Vagina (tissue), 2 donors: ENCODE data around the gene DCHS1. TPM values are rescaled to one million over a fixed set of nuclear protein-coding genes. Genes with fewer than 3 reads are reported as not detected.
A peak's percentile ranks its signal among the peaks of the same experiment; 100 is the strongest.

ENCODE experiments used
- DNase-seq, 2 donors: peaks; one replicate each; pipeline ENCODE4 v3.0.0-alpha.2; 2017; ENCODE audit errors: extremely low spot score in 2 of 2
- H3K27ac ChIP-seq: fragments of 200-600 bp; sonication (generic); one replicate; pipeline ENCODE4 v1.5.1; 2019
- H3K27me3 ChIP-seq: fragments of 200-600 bp; sonication (generic); one replicate; pipeline ENCODE4 v1.5.1; 2019
- H3K36me3 ChIP-seq, 2 donors: fragments of 200-600 bp; sonication (generic); one replicate each; pipeline ENCODE4 v1.5.1; 2017 to 2019
- H3K4me1 ChIP-seq: fragments of 200-600 bp; sonication (generic); one replicate; pipeline ENCODE4 v1.5.1; 2019
- H3K4me3 ChIP-seq, 2 donors: fragments of 200-600 bp; sonication (generic); 1 replicate in 1 of 2; 2 replicates in 1 of 2; pipeline ENCODE4 v1.5.1; 2016 to 2019
- H3K9me3 ChIP-seq: fragments of 200-600 bp; sonication (generic); one replicate; pipeline ENCODE4 v1.5.1; 2019
- CTCF ChIP-seq, 3 experiments: fragments of 450-650 bp in 2 of 3; fragments of 200-600 bp in 1 of 3; sonication (generic) in 1 of 3; IDR thresholded peaks; one replicate each; pipeline ENCODE4 v1.5.1; 2017 to 2019; ENCODE audit warnings: antibody characterized with exemption in 3 of 3, mild to moderate bottlenecking in 2 of 3, moderate library complexity in 2 of 3
- POLR2A ChIP-seq, 2 donors: fragments of 450-650 bp; IDR thresholded peaks; one replicate each; pipeline ENCODE4 v1.6.1; 2017; ENCODE audit warnings: antibody characterized with exemption in 2 of 2, mild to moderate bottlenecking in 2 of 2, moderate library complexity in 2 of 2
- POLR2AphosphoS5 ChIP-seq, 2 donors: sonication (generic); formaldehyde crosslinking; IDR thresholded peaks; one replicate each; pipeline ENCODE4 v1.9.0; 2017; ENCODE audit warnings: antibody characterized with exemption in 2 of 2, mild to moderate bottlenecking in 2 of 2, low read depth in 1 of 2; ENCODE audit not compliant: insufficient read depth in 1 of 2
- intact Hi-C: fragments of 100-400 bp; cut with DNase I; formaldehyde crosslinking; loops from one replicate; pipeline ENCODE4 v1.15.1; 2023
- total RNA-seq: library from RNA; depleted of rRNA; stranded (reverse); fragments of >200 nt; gene quantifications from one replicate; pipeline ENCODE4 v1.2.3, GENCODE V29; 2016

DCHS1 gene
- total RNA-seq, 1 donor from 2014 or later: 28.7 TPM

- intact Hi-C loops: no loop called here
- Histone ChIP-seq H3K4me1 (peaks cover 35% of the 10 kb centered on the region), H3K36me3 (peaks cover 0 to 29% of the 10 kb centered on the region in 2 donors)
These were observed 42.1 kb downstream of the DCHS1 start for GRCh38 chr11:6613496-6613895.

GRCh38 chr11:6612213-6613041 is 43.2 kb downstream of the DCHS1 start, which contains the start of gene TAF10:
TAF10 (minus strand) TSS chr11:6612216; CDS start chr11:6612189, 27 bp downstream.
- peaks cover 0 to 37% of the 10 kb centered on the region in 2 donors for H3K36me3 ChIP-seq
- H3K4me3 ChIP-seq: peak within 1 kb of the TSS; percentile 82 to 86
- H3K27ac ChIP-seq: peak within 1 kb of the TSS; percentile 95
- TF ChIP-seq CTCF (IDR thresholded peaks at IDR 0.05): peak in 2 of 3 experiments; percentile 6 to 34
- TF ChIP-seq POLR2A (IDR thresholded peaks at IDR 0.05): peak in 1 of 2 donors; percentile 95
- peak; percentile 84 to 99 for TF ChIP-seq POLR2AphosphoS5 (IDR thresholded peaks at IDR 0.05; ENCODE audit: insufficient read depth in 1 of 2, low read depth in 1 of 2)
- H3K4me1 ChIP-seq: peaks cover 33% of the 10 kb centered on the region
- intact Hi-C loops: no loop called here
- peak; percentile 97 for DNase-seq
- no peaks in the 10 kb centered on the region for H3K9me3 ChIP-seq
- H3K27me3 ChIP-seq: no peaks in the 10 kb centered on the region

More at GRCh38 chr11:6613496-6613895, 42.1 kb downstream of the DCHS1 start:
- Histone ChIP-seq H3K27ac (peak overlapping the region; percentile 95), H3K9me3 (no peaks in the 10 kb centered on the region), H3K27me3 (no peaks in the 10 kb centered on the region), H3K4me3 (peak overlapping the region in 1 of 2 donors; percentile 86)
- no peak for DNase-seq
- no peak for TF ChIP-seq POLR2A (IDR thresholded peaks at IDR 0.05)

- H3K9me3 ChIP-seq: no peaks in the 10 kb centered on the region
- TF ChIP-seq POLR2A (IDR thresholded peaks at IDR 0.05) (no peak), CTCF (IDR thresholded peaks at IDR 0.05) (no peak), POLR2AphosphoS5 (IDR thresholded peaks at IDR 0.05; ENCODE audit: insufficient read depth in 1 of 2, low read depth in 1 of 2) (no peak)
- peaks cover 0 to 37% of the 10 kb centered on the region in 2 donors for H3K36me3 ChIP-seq
- H3K4me3 ChIP-seq: peak overlapping the region; percentile 82 to 86
- H3K27me3 ChIP-seq: no peaks in the 10 kb centered on the region
- DNase-seq: no peak
- H3K4me1 ChIP-seq: peaks cover 35% of the 10 kb centered on the region
- intact Hi-C loops: no loop called here
- H3K27ac ChIP-seq: peak overlapping the region; percentile 95
These were observed 43.7 kb downstream of the DCHS1 start for GRCh38 chr11:6611963-6612212.

GRCh38 chr11:6611092-6611962 is 44.3 kb downstream of the DCHS1 start:
- Histone ChIP-seq H3K4me3 (peak overlapping the region; percentile 82 to 86), H3K36me3 (peaks cover 0 to 37% of the 10 kb centered on the region in 2 donors), H3K27me3 (no peaks in the 10 kb centered on the region), H3K4me1 (peaks cover 40% of the 10 kb centered on the region), H3K9me3 (no peaks in the 10 kb centered on the region), H3K27ac (peak overlapping the region; percentile 95)
- intact Hi-C loops: no loop called here
- TF ChIP-seq POLR2A (IDR thresholded peaks at IDR 0.05): no peak
- no peak for TF ChIP-seq POLR2AphosphoS5 (IDR thresholded peaks at IDR 0.05; ENCODE audit: insufficient read depth in 1 of 2, low read depth in 1 of 2)
- no peak for TF ChIP-seq CTCF (IDR thresholded peaks at IDR 0.05)
- DNase-seq: peak; percentile 86 to 93

GRCh38 chr11:6610591-6610990 is 45.0 kb downstream of the DCHS1 start:
- intact Hi-C loops: no loop called here
- TF ChIP-seq POLR2A (IDR thresholded peaks at IDR 0.05): no peak
- TF ChIP-seq CTCF (IDR thresholded peaks at IDR 0.05): no peak
- no peak for TF ChIP-seq POLR2AphosphoS5 (IDR thresholded peaks at IDR 0.05; ENCODE audit: insufficient read depth in 1 of 2, low read depth in 1 of 2)

More at GRCh38 chr11:6610591-6610990, 45.0 kb downstream of the DCHS1 start:
- Histone ChIP-seq H3K4me1 (peaks cover 48% of the 10 kb centered on the region), H3K9me3 (no peaks in the 10 kb centered on the region), H3K27me3 (no peaks in the 10 kb centered on the region), H3K27ac (peak overlapping the region; percentile 95), H3K36me3 (peaks cover 0 to 32% of the 10 kb centered on the region in 2 donors), H3K4me3 (no peak overlapping the region)
- peak in 1 of 2 donors; percentile 88 for DNase-seq
